ENCODE measurements around the gene PTPRG. TPM values are rescaled to one million over a fixed set of nuclear protein-coding genes. Genes with fewer than 3 reads are reported as not detected.

PTPRG gene
- total and polyA plus RNA-seq, 2 of the 13 experiments (the other 11 are each of a cell fraction or from before 2014, with no cell fraction given), result 8.0 to 25.3 TPM

DNA sequence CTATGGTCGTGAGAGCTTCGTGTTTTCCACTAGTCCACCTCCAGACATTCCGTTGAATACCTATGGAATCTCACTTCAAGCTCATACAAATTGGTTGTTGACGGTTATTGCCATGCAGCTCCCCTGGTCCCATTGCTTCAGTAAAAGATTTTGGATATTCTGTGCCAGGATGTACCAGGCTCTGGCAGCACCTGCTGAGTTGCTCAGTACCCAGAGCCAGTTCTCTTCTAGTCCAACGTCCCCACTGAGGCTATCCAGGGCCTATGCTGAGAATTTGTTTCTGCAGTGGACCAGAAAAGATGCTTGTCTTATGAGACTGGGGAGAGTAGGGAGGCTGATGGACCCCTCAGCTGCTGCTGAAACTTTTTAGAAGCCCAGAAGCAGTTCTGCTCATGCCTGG is 533.1 kb downstream of the PTPRG start:
- no peaks in the 10 kb centered on the region for H3K36me3 ChIP-seq (replicated peaks in 1 of 2; ENCODE audit: control insufficient read depth in 1 of 2, insufficient read depth in 2 of 2, low read length in 2 of 2)
- no peaks in the 10 kb centered on the region for H3K79me2 ChIP-seq (ENCODE audit: insufficient read depth, low read length)
- H3K27me3 ChIP-seq (ENCODE audit: control insufficient read depth in 1 of 2, insufficient read depth in 2 of 2, low read length in 2 of 2), result no peaks in the 10 kb centered on the region
- 98% methylated on average over 5 of the region's 5 CpGs for WGBS (ENCODE audit: low lambda C conversion rate)
- TF ChIP-seq ZNF841 (CRISPR knock-in tag; IDR thresholded peaks at IDR 0.05; ENCODE audit: borderline replicate concordance), result no peak
- no peak for TF ChIP-seq NR3C1 (CRISPR knock-in tag; IDR thresholded peaks at IDR 0.05)
- no peak for TF ChIP-seq TEAD2 (CRISPR knock-in tag; IDR thresholded peaks at IDR 0.05)
- TF ChIP-seq ZNF496 (CRISPR knock-in tag; IDR thresholded peaks at IDR 0.05; ENCODE audit: insufficient replicate concordance), result no peak
- no peak for TF ChIP-seq ZSCAN12 (CRISPR knock-in tag; IDR thresholded peaks at IDR 0.05)
- no peak for TF ChIP-seq RBFOX2 (IDR thresholded peaks at IDR 0.05; ENCODE audit: low read depth, low read length)
- TF ChIP-seq ZFP90 (CRISPR knock-in tag; IDR thresholded peaks at IDR 0.05; ENCODE audit: borderline replicate concordance), result no peak
- TF ChIP-seq MEF2D (CRISPR knock-in tag; IDR thresholded peaks at IDR 0.05), result no peak
- TF ChIP-seq ZNF383 (CRISPR knock-in tag; IDR thresholded peaks at IDR 0.05; ENCODE audit: borderline replicate concordance), result no peak
- TF ChIP-seq, protein P1, sequence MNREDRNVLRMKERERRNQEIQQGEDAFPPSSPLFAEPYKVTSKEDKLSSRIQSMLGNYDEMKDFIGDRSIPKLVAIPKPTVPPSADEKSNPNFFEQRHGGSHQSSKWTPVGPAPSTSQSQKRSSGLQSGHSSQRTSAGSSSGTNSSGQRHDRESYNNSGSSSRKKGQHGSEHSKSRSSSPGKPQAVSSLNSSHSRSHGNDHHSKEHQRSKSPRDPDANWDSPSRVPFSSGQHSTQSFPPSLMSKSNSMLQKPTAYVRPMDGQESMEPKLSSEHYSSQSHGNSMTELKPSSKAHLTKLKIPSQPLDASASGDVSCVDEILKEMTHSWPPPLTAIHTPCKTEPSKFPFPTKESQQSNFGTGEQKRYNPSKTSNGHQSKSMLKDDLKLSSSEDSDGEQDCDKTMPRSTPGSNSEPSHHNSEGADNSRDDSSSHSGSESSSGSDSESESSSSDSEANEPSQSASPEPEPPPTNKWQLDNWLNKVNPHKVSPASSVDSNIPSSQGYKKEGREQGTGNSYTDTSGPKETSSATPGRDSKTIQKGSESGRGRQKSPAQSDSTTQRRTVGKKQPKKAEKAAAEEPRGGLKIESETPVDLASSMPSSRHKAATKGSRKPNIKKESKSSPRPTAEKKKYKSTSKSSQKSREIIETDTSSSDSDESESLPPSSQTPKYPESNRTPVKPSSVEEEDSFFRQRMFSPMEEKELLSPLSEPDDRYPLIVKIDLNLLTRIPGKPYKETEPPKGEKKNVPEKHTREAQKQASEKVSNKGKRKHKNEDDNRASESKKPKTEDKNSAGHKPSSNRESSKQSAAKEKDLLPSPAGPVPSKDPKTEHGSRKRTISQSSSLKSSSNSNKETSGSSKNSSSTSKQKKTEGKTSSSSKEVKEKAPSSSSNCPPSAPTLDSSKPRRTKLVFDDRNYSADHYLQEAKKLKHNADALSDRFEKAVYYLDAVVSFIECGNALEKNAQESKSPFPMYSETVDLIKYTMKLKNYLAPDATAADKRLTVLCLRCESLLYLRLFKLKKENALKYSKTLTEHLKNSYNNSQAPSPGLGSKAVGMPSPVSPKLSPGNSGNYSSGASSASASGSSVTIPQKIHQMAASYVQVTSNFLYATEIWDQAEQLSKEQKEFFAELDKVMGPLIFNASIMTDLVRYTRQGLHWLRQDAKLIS (CRISPR knock-in tag; IDR thresholded peaks at IDR 0.05), result no peak
- TF ChIP-seq ZFP36 (IDR thresholded peaks at IDR 0.05; ENCODE audit: borderline replicate concordance, low read depth, low read length, partially characterized antibody), result no peak
- TF ChIP-seq, protein P2, sequence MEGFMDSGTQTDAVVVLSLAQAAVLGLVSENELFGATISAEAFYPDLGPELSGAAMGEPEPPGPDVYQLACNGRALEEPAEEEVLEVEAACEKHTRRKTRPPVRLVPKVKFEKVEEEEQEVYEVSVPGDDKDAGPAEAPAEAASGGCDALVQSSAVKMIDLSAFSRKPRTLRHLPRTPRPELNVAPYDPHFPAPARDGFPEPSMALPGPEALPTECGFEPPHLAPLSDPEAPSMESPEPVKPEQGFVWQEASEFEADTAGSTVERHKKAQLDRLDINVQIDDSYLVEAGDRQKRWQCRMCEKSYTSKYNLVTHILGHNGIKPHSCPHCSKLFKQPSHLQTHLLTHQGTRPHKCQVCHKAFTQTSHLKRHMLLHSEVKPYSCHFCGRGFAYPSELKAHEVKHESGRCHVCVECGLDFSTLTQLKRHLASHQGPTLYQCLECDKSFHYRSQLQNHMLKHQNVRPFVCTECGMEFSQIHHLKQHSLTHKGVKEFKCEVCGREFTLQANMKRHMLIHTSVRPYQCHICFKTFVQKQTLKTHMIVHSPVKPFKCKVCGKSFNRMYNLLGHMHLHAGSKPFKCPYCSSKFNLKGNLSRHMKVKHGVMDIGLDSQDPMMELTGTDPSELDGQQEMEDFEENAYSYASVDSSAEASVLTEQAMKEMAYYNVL (CRISPR knock-in tag; IDR thresholded peaks at IDR 0.05; ENCODE audit: borderline replicate concordance), result no peak
- TF ChIP-seq YEATS2 (CRISPR knock-in tag; IDR thresholded peaks at IDR 0.05; ENCODE audit: borderline replicate concordance), result no peak
- no peak for TF ChIP-seq ZSCAN25 (CRISPR knock-in tag; IDR thresholded peaks at IDR 0.05)
- no peak for TF ChIP-seq NFIC (IDR thresholded peaks at IDR 0.05; ENCODE audit: low read length)
- CTCF ChIA-PET (ENCODE audit: low intra/inter-chr PET ratio, low total read pairs), result no interaction called here
- no peak for DNase-seq (ENCODE audit: low spot score)
- H3K4me3 ChIP-seq (replicated peaks in 1 of 3; ENCODE audit: insufficient read depth in 1 of 3, low read depth in 2 of 3, low read length in 3 of 3), result no peak overlapping the region
- no peaks in the 10 kb centered on the region for H4K20me1 ChIP-seq (ENCODE audit: insufficient read depth, low read length)
- H3K4me1 ChIP-seq (ENCODE audit: insufficient read depth, low read length), result no peaks in the 10 kb centered on the region
- no peak overlapping the region for H3K4me2 ChIP-seq (ENCODE audit: low read depth, low read length)
- intact Hi-C loops (cut with micrococcal nuclease; ENCODE audit: unreplicated experiment) (no loop called here), in situ Hi-C loops (cut with HindIII; ENCODE audit: extremely low pct_ligation_motif_present, low pct_unique_long_range_greater_than_20kb) (no loop called here)
- no peak overlapping the region for H3K9ac ChIP-seq (ENCODE audit: insufficient read depth, low read depth, low read length)
- H3K9me3 ChIP-seq (ENCODE audit: low read length), result no peaks in the 10 kb centered on the region
- no peak for ATAC-seq
- BruUV-seq (replicated peaks), result no TSS peak
- H3K27ac ChIP-seq (ENCODE audit: extremely low read length, insufficient read depth, low read length), result no peak overlapping the region
- no peak overlapping the region for H2AFZ ChIP-seq (ENCODE audit: low read length)
- POLR2A ChIA-PET, result no interaction called here
- no peak for FAIRE-seq

All from HepG2 (cell line).